Osteocyte (in vitro differentiated cells): ENCODE results near the gene GPR171. TPM values are rescaled to one million over a fixed set of nuclear protein-coding genes. Genes with fewer than 3 reads are reported as not detected.
A peak's percentile ranks its signal among the peaks of the same experiment; 100 is the strongest.

Experiments used
- DNase-seq: peaks from one replicate; pipeline ENCODE4 v3.0.0; 2021; ENCODE audit warnings: mixed read lengths; ENCODE audit not compliant: unreplicated experiment; ENCODE audit errors: extremely low spot score
- H3K27ac Mint-ChIP-seq: one replicate; pipeline ENCODE4 v1.8.0; 2021; ENCODE audit warnings: mild to moderate bottlenecking, mixed read lengths; ENCODE audit not compliant: unreplicated experiment
- H3K27me3 Mint-ChIP-seq: one replicate; pipeline ENCODE4 v1.8.0; 2021; ENCODE audit warnings: mixed read lengths; ENCODE audit not compliant: unreplicated experiment
- H3K36me3 Mint-ChIP-seq: one replicate; pipeline ENCODE4 v1.8.0; 2021; ENCODE audit warnings: mixed read lengths; ENCODE audit not compliant: unreplicated experiment
- H3K4me1 Mint-ChIP-seq: one replicate; pipeline ENCODE4 v1.8.0; 2021; ENCODE audit warnings: mixed read lengths; ENCODE audit not compliant: unreplicated experiment
- H3K4me3 Mint-ChIP-seq: one replicate; pipeline ENCODE4 v1.8.0; 2021; ENCODE audit warnings: mild to moderate bottlenecking, moderate library complexity, mixed read lengths; ENCODE audit not compliant: unreplicated experiment
- H3K9me3 Mint-ChIP-seq: one replicate; pipeline ENCODE4 v1.8.0; 2021; ENCODE audit warnings: mixed read lengths; ENCODE audit not compliant: unreplicated experiment
- total RNA-seq: library from RNA; stranded (reverse); gene quantifications from 2 replicates; pipeline ENCODE4 v1.2.1, GENCODE V29; 2021
- TF ChIP-seq, protein P1 (sequence below): fragments of 200-600 bp; sonication (generic); IDR thresholded peaks from 2 replicates; pipeline ENCODE4 v1.5.0; 2021; ENCODE audit warnings: antibody characterized with exemption, mild to moderate bottlenecking, moderate library complexity

The GPR171 gene
- total RNA-seq, 1 donor from 2014 or later, result not detected

DNA sequence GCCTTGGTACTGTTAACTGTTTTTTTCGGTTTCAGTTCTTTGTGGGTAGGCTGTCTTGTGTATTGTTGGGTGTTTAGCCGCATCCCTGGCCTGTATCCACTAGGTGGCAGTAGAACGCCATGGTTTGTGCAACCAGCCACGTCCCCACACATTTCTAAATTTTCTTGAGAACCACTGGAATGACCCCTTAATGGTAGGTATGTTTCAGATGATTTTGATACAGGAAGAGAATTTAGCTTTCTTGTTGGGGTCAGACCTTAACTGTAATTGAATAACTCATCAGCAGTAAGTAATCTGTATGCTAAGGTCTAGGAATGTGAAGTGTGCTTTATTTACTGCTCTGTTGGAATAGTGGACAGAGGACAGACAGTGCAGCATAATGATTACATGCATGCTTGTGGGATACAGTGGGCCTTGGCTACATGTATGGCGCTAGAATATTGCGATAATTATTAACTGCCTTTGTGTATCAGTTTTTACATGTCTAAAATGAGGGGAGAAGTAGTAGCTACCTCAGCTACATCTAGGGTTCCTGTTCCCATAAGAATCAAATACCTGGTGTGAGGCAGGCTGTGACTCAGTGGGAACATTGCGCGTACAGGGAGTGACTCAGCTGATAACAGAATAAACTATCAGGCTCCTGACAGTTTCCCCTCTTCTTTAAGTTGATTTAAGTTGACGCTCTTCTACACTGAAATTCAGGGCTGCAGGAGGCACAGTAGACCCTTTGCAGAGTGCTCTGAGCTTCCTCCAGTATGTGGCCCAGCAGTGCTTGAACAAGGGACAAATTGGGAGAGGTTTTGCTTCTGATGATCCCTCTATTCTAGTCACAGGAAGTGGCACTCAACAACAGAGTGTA is 25.0 kb upstream of the GPR171 start:
- Mint-ChIP-seq H3K4me1 (peaks cover 36% of the 10 kb centered on the region), H3K4me3 (no peak overlapping the region), H3K27me3 (no peaks in the 10 kb centered on the region), H3K36me3 (no peaks in the 10 kb centered on the region), H3K27ac (peak overlapping the region; percentile 82), H3K9me3 (no peaks in the 10 kb centered on the region)
- no peak for DNase-seq
- TF ChIP-seq, protein P1, sequence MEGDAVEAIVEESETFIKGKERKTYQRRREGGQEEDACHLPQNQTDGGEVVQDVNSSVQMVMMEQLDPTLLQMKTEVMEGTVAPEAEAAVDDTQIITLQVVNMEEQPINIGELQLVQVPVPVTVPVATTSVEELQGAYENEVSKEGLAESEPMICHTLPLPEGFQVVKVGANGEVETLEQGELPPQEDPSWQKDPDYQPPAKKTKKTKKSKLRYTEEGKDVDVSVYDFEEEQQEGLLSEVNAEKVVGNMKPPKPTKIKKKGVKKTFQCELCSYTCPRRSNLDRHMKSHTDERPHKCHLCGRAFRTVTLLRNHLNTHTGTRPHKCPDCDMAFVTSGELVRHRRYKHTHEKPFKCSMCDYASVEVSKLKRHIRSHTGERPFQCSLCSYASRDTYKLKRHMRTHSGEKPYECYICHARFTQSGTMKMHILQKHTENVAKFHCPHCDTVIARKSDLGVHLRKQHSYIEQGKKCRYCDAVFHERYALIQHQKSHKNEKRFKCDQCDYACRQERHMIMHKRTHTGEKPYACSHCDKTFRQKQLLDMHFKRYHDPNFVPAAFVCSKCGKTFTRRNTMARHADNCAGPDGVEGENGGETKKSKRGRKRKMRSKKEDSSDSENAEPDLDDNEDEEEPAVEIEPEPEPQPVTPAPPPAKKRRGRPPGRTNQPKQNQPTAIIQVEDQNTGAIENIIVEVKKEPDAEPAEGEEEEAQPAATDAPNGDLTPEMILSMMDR, result peak; percentile 98

DNA sequence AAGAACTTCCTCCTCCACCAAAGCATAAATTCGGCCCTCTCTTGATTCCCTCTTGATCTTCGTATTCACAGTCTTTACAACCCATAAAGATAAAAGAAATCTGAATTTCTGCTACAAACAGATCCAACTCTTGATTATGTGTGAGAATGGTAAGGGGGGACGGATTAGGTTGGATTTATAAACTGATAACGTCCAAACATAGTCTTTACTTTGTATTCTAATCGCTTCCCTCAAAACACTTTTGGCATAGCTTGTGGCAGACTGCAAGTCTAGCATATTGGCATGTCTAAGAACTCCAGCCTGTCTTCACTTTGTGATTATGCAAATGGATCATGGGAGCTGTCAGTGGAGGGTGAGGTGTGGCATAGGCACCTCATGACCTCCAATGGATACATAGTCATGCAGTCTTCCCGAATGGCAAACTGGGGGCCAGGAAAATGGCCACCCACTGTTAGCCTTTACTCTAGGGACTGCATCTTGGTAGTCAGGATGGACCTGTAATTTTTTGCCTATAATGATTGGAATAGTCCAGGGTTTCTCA is 24.3 kb upstream of the GPR171 start:
- Mint-ChIP-seq H3K27me3 (no peaks in the 10 kb centered on the region), H3K4me1 (peaks cover 36% of the 10 kb centered on the region), H3K36me3 (no peaks in the 10 kb centered on the region), H3K27ac (no peak overlapping the region), H3K4me3 (no peak overlapping the region), H3K9me3 (peaks cover 3% of the 10 kb centered on the region)
- no peak for DNase-seq
- TF ChIP-seq, protein P1, result no peak

DNA sequence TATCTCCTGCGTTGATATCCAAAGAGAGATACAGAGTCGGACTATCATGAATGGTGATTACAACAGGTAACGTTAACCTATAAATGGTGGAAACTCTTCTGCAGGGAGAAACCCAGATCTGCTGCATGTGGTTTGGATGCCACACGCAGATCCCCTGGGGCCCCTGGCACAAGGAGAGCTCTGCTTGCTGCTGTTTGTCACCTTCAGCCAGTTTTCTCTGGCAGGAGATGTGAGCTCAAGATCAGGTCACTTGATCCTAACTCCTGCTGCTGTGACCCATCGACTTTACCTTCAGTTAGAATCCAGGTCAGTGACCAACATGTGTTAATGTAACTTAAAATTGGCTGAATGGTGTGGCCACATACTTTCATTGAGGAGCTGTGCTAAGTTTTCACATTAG is 23.8 kb upstream of the GPR171 start:
- peaks cover 36% of the 10 kb centered on the region for H3K4me1 Mint-ChIP-seq

DNA sequence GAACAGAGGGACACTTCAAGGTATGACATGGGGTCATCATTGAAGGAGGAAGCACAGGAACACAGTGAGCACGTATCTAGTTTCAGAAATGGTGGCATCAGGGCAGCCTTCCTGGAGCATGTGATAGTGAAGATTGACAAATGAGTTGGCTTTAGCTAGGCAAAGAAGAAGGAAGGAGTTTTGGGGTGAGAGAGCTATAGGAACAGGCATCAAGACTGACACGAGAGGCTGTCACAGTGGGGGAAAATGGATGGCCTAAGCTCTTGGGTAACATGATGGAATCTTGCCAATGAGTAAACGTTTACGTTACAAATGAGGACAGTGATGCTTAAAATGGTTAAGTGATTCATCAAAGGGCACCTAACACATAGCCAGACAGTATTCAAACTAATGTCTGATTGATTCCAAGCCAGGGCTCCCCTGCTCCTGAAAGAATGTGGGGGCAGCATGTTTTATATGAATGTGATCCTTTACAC is 23.1 kb upstream of the GPR171 start:
- H3K36me3 Mint-ChIP-seq, result no peaks in the 10 kb centered on the region
- TF ChIP-seq, protein P1, result no peak
- H3K4me3 Mint-ChIP-seq, result no peak overlapping the region
- H3K9me3 Mint-ChIP-seq, result peaks cover 7% of the 10 kb centered on the region
- no peak for DNase-seq
- H3K27me3 Mint-ChIP-seq, result no peaks in the 10 kb centered on the region
- peak overlapping the region; percentile 12 for H3K27ac Mint-ChIP-seq
- peaks cover 36% of the 10 kb centered on the region for H3K4me1 Mint-ChIP-seq

More for the DNA sequence above, 23.8 kb upstream of the GPR171 start:
- no peaks in the 10 kb centered on the region for H3K27me3 Mint-ChIP-seq
- H3K4me3 Mint-ChIP-seq, result no peak overlapping the region
- no peak overlapping the region for H3K27ac Mint-ChIP-seq
- no peak for DNase-seq
- no peaks in the 10 kb centered on the region for H3K36me3 Mint-ChIP-seq
- peaks cover 7% of the 10 kb centered on the region for H3K9me3 Mint-ChIP-seq
- TF ChIP-seq, protein P1, result no peak
